GM20000 (cell line): ENCODE data around the gene ARL14EPL.

ENCODE experiments used
- DNase-seq: peaks from one replicate; pipeline ENCODE4 v3.0.0; 2012; ENCODE audit warnings: low spot score
- TF ChIP-seq, protein P1 (sequence below): IDR thresholded peaks from 2 replicates; pipeline ENCODE4 v1.5.1; 2012; ENCODE audit warnings: mild to moderate bottlenecking, control low read depth; ENCODE audit errors: extremely low read depth, missing control alignments

The ARL14EPL gene

DNA sequence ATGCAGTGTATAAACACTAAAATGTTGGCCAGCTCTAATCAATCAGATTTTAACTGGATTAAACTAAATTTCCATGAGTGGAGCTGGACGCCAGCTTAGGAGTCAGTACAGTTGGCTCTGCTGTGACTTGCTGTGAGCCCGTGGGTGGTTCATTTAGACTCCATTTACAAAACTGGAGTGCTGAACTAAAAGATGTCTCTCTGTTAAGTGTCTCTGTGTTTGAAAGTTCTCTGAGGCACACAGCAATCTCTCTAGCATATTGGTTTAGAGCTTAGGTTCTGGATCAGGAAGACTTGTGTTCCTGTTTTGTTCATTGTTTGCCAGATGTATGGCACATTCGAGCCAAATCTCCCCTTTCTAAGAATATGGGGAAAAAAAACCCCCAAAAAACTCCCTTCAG, 28.0 kb upstream of the ARL14EPL start:
- TF ChIP-seq, protein P1, sequence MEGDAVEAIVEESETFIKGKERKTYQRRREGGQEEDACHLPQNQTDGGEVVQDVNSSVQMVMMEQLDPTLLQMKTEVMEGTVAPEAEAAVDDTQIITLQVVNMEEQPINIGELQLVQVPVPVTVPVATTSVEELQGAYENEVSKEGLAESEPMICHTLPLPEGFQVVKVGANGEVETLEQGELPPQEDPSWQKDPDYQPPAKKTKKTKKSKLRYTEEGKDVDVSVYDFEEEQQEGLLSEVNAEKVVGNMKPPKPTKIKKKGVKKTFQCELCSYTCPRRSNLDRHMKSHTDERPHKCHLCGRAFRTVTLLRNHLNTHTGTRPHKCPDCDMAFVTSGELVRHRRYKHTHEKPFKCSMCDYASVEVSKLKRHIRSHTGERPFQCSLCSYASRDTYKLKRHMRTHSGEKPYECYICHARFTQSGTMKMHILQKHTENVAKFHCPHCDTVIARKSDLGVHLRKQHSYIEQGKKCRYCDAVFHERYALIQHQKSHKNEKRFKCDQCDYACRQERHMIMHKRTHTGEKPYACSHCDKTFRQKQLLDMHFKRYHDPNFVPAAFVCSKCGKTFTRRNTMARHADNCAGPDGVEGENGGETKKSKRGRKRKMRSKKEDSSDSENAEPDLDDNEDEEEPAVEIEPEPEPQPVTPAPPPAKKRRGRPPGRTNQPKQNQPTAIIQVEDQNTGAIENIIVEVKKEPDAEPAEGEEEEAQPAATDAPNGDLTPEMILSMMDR, result no peak
- DNase-seq, result no peak

DNA sequence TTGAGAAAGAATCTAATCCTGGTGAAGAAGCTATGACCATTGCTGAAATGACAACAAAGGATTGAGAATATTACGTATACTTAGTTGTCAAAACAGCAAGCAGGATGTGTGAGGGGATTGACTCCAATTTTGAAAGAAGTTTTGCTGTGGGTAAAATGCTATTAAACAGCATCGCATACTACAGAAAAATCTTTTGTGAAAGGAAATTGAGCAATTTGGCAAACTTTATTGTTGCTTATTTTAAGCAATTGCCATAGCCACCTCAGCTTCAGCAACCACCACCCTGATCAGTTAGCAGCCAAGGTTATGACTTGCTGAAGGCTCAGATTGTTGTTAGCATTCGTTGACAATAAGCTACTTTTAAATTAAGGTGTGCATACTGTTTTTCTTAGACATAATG, 22.5 kb upstream of the ARL14EPL start:
- TF ChIP-seq, protein P1, result no peak
- DNase-seq, result no peak

DNA sequence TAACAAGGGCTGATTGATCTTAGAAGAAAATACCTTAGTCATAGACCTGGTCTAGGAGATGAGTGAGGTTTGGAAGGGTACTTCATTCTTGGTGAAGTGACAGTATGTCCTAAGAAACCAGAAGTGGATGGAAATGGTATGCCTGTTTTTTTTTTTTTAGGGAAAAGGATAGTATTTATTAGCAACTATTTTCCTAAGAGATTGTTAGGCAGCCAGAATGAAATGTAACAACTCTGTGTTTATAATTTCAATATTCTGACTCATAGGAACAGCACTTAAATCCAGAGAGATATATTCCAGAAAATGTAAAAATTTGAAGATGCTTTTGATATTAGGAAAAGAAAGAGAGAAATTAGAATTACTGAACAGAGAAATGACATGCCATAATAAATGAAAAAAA, 21.2 kb upstream of the ARL14EPL start:
- no peak for DNase-seq
- TF ChIP-seq, protein P1, result no peak

DNA sequence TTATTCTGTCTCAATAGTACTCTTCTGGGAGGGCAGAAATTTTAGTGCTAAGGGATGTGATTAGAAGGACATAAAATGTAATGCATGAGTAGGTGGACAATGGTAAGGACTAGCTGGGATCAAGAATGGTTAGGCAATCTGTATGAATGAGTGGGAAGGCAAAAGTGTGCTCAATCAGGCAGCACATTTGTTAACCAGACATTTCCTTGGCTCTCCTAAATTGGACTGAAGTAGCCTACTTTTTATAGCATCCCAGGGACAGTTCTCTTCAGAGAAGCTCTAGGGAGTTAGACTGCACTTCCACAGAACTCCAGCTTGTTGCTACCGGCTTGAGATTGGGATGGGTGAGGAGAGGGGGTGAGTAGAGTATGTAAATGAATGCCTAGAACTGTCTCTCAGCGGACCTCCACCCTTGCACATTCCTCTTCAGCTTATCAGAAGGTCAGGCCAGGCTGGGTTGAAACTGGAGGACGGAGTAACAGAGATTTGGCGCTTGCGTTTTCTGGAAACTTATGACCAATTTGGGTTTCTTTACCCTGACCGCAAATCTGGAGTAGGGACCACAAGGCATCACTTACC, 19.0 kb upstream of the ARL14EPL start:
- TF ChIP-seq, protein P1, result no peak
- DNase-seq, result no peak

DNA sequence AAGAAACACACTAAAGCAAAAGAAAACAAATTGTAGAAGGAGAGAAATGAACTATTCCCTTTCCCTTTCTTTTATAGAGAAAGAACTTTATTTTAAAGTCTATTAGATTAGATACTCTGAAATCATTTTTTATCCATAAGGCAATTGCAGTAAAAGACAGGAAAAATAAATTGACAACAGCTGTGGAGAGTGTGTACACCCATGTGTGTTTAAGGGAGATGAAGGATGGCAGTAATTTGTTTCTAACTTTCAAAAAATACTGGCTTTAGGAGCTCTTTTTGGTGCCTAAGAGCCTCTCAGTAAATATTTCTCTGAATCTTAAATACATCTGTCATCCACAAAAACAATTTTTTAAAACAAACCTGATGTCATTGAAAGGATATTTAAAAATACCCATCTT, 18.3 kb upstream of the ARL14EPL start:
- TF ChIP-seq, protein P1, result no peak
- DNase-seq, result no peak

DNA sequence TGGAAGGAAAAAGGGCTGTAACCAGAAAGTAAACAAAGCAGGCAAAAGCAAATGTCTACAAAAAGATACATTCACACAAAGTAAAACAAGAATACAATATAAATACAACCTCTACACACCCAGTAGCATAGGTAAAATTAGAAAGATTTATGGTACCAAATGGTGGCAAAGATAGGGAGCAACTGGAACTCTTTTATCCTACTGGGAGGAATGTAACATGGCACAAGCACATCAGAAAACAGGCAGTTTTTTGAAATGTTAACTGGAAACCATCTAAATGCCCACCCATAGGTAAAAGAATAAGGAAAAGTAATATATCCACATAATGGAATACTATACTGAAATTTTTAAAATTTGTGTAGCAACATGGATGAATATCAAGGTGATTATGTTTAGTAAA, 8.7 kb upstream of the ARL14EPL start:
- DNase-seq, result no peak
- TF ChIP-seq, protein P1, result no peak

DNA sequence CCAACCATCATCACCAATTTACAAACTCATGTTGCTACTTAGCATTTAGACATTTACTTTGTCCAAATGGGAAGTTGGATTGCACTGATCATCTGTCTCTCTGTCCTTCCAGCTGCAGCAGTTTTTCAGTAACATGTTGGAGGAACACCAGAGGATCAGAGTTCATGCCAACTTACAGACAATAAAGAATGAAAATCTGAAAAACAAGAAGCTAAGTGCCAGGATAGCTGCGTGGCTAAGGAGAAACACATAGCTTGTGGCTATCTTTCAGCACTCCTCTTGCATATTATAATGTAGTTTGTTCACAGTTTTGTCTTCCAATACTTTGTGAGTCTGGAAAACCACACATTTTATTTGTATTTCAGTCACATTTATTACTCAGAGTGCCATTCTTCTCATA, 6.4 kb upstream of the ARL14EPL start:
- DNase-seq, result no peak
- TF ChIP-seq, protein P1, result no peak
